T follicular helper cell (primary cell): ENCODE measurements around the gene SLC4A1AP.

Source experiments
- DNase-seq: peaks from one replicate; pipeline ENCODE4 v3.0.0-alpha.2; 2020; ENCODE audit warnings: low read depth

SLC4A1AP gene

GRCh38 chr2:27702302-27702701 is 38.6 kb downstream of the SLC4A1AP start:
- no peak for DNase-seq

- peak; percentile 68 for DNase-seq
Observed at GRCh38 chr2:27703638-27704341, 40.1 kb downstream of the SLC4A1AP start.

GRCh38 chr2:27704342-27704876 is 40.7 kb downstream of the SLC4A1AP start:
- DNase-seq = no peak

- DNase-seq = no peak
Observed at GRCh38 chr2:27705851-27706622, 42.3 kb downstream of the SLC4A1AP start.

- DNase-seq = no peak
Observed at GRCh38 chr2:27707462-27708256, 44.0 kb downstream of the SLC4A1AP start.

GRCh38 chr2:27708257-27708654 is 44.6 kb downstream of the SLC4A1AP start:
- no peak for DNase-seq

- DNase-seq = no peak
Observed at GRCh38 chr2:27708666-27709065, 45.0 kb downstream of the SLC4A1AP start.

GRCh38 chr2:27709326-27709725 is 45.6 kb downstream of the SLC4A1AP start:
- no peak for DNase-seq

GRCh38 chr2:27709960-27710575 is 46.4 kb downstream of the SLC4A1AP start:
- no peak for DNase-seq

GRCh38 chr2:27710640-27711430 is 47.1 kb downstream of the SLC4A1AP start:
- DNase-seq = no peak

- no peak for DNase-seq
Observed at GRCh38 chr2:27711804-27712203, 48.1 kb downstream of the SLC4A1AP start.

- DNase-seq = no peak
Observed at GRCh38 chr2:27712522-27712921, 48.8 kb downstream of the SLC4A1AP start.

- no peak for DNase-seq
Observed at GRCh38 chr2:27713201-27713600, 49.5 kb downstream of the SLC4A1AP start.

- no peak for DNase-seq
Observed at GRCh38 chr2:27714053-27714452, 50.4 kb downstream of the SLC4A1AP start.

- no peak for DNase-seq
Observed at GRCh38 chr2:27714851-27715291, 51.2 kb downstream of the SLC4A1AP start.

GRCh38 chr2:27715318-27716210 is 51.9 kb downstream of the SLC4A1AP start:
- DNase-seq = no peak

GRCh38 chr2:27716301-27717069 is 52.8 kb downstream of the SLC4A1AP start:
- no peak for DNase-seq

- no peak for DNase-seq
Observed at GRCh38 chr2:27717070-27717795, 53.5 kb downstream of the SLC4A1AP start.
